Measurements from ENCODE around the gene LMCD1.

LMCD1 gene

GRCh38 chr3:8489278-8489792 is 12.3 kb upstream of the LMCD1 start:
- TF ChIP-seq CTCF (IDR thresholded peaks at IDR 0.05; ENCODE audit: low read depth, low read length) = no peak
- Histone ChIP-seq H3K36me3 (no peaks in the 10 kb centered on the region), H3K27me3 (no peaks in the 10 kb centered on the region), H3K9me3 (no peaks in the 10 kb centered on the region), H3K4me1 (peaks cover 2% of the 10 kb centered on the region; the same call in 1 of the 2 replicates), H3K4me3 (ENCODE audit: low read depth, low read length) (no peak overlapping the region)
- DNase-seq = no peak

- H3K4me1 ChIP-seq = peaks cover 2% of the 10 kb centered on the region; the same call in 1 of the 2 replicates
- no peaks in the 10 kb centered on the region for H3K36me3 ChIP-seq
- H3K27me3 ChIP-seq = no peaks in the 10 kb centered on the region
- H3K9me3 ChIP-seq = no peaks in the 10 kb centered on the region
- DNase-seq = peak; percentile 37
- no peak for TF ChIP-seq CTCF (IDR thresholded peaks at IDR 0.05; ENCODE audit: low read depth, low read length)
- no peak overlapping the region for H3K4me3 ChIP-seq (ENCODE audit: low read depth, low read length)
Observed at GRCh38 chr3:8490079-8490552, 11.5 kb upstream of the LMCD1 start.

DNA sequence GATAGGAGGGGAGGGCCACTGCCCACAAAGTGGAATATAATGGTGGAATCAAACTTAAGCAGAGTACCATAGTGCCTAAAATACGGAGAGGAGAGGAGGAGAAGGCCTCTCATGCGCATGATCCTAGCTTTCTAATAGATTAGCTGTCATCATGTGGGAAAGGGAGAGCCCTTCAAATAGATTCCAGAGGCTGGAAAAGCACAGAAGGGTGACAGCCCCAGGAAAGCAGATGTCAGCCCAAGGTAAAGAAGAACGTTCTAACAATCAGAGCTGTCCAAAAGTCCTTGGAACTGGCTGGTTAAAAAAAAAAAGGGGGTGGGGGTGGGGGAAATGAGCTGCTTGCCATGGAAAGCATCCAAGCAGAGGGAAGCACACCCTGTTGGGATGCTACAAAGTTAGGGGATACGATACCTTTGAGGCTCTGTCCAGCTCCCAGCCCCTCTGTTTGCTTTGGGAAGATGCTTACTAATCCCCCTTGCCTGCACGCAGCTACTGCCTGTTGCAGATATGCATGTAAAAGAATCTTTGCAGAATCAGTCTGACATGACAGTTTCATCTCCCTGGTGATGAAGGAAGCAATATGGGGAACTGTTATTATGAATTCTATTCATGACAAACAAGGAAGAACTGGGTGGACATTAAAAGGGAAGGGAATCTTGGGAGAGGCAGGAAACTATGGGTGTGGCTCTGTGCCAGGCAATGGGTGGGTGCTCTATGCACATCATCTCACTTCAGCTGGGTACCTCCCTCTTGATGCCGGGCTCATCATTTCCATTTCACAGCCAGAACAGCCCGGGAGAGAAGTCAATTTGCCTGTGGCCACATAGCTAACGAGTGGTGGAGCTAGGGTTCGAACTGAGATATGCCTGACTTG is 10.1 kb upstream of the LMCD1 start:
- TF ChIP-seq CTCF (IDR thresholded peaks at IDR 0.05; ENCODE audit: low read depth, low read length) = no peak
- H3K4me3 ChIP-seq (ENCODE audit: low read depth, low read length) = no peak overlapping the region
- peaks cover 2% of the 10 kb centered on the region; the same call in 1 of the 2 replicates for H3K4me1 ChIP-seq
- H3K9me3 ChIP-seq = no peaks in the 10 kb centered on the region
- DNase-seq = no peak
- H3K36me3 ChIP-seq = no peaks in the 10 kb centered on the region
- no peaks in the 10 kb centered on the region for H3K27me3 ChIP-seq

DNA sequence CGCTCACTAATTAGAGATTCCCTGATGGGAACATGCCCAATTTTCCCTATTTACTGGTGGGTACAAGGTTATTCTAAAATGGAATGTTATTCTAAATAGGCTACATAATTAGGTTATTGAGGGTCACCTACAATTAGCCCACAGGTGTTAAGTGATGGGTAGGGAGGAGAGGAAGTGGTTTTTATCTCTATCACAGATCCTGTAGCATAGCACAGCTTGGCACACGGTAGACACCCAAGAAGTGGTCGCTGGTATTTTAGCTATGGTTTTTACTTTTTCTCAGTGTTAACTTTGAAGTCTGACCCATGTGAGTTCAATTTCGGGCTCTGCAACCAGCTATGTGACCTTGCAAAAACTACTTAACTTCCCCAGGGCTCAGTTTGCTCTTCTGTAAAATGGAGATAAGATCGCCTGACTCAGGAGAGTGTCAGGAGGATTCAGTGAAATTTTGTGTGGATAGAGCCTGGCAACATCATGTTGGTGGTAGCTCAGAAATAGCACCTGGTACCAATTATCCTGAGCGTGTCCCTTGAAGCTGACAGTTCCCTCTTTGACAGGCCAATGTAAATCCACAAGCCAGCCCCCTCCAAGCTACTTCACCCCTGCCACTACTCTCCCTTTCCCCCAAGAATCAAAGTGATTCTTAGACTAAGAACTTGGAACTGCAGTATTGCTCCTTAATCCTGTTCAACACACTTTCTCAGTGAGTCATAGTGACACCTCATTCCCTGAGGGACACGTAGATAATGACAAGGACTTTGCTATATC is 8.7 kb upstream of the LMCD1 start:
- no peaks in the 10 kb centered on the region for H3K36me3 ChIP-seq
- no peaks in the 10 kb centered on the region for H3K9me3 ChIP-seq
- peaks cover 2% of the 10 kb centered on the region; the same call in 1 of the 2 replicates for H3K4me1 ChIP-seq
- no peak overlapping the region for H3K4me3 ChIP-seq (ENCODE audit: low read depth, low read length)
- H3K27me3 ChIP-seq = no peaks in the 10 kb centered on the region
- no peak for DNase-seq
- TF ChIP-seq CTCF (IDR thresholded peaks at IDR 0.05; ENCODE audit: low read depth, low read length) = no peak

- no peak overlapping the region for H3K4me3 ChIP-seq (ENCODE audit: low read depth, low read length)
- TF ChIP-seq CTCF (IDR thresholded peaks at IDR 0.05; ENCODE audit: low read depth, low read length) = no peak
- DNase-seq = no peak
- peaks cover 2% of the 10 kb centered on the region; the same call in 1 of the 2 replicates for H3K4me1 ChIP-seq
- H3K27me3 ChIP-seq = no peaks in the 10 kb centered on the region
- H3K9me3 ChIP-seq = no peaks in the 10 kb centered on the region
- no peaks in the 10 kb centered on the region for H3K36me3 ChIP-seq
Observed at GRCh38 chr3:8493744-8494143, 7.9 kb upstream of the LMCD1 start.
